Astrocyte of the spinal cord (primary cell): ENCODE measurements around the gene LCE1E.

Experiments used
- DNase-seq: peaks from one replicate; pipeline ENCODE4 v3.0.0; 2011; ENCODE audit warnings: low read depth, low spot score
- H3K4me3 ChIP-seq: 2 replicates; pipeline ENCODE4 v1.5.1; 2011; ENCODE audit warnings: low read depth, mild to moderate bottlenecking, low read length, moderate library complexity
- CTCF ChIP-seq: IDR thresholded peaks from 2 replicates; pipeline ENCODE4 v1.5.1; 2012; ENCODE audit warnings: low read depth, mild to moderate bottlenecking, low read length, inconsistent platforms
- in situ Hi-C: cut with HindIII; loops from 2 replicates; pipeline ENCODE4 v1.10.0; 2017; ENCODE audit warnings: low sequenced_read_pairs

LCE1E gene

GRCh38 chr1:152827173-152827572 lies 41.1 kb downstream of the LCE1E start, which contains the start of gene LCE1A:
LCE1A (plus strand) TSS chr1:152827473; CDS start chr1:152827473, 0 bp downstream.
- in situ Hi-C loops: no loop called here
- no peak within 1 kb of the TSS for H3K4me3 ChIP-seq
- no peak for TF ChIP-seq CTCF
- no peak for DNase-seq

- in situ Hi-C loops: no loop called here
- no peak for TF ChIP-seq CTCF
- no peak for DNase-seq
- H3K4me3 ChIP-seq: no peak overlapping the region
Measured at GRCh38 chr1:152836870-152837269, 50.8 kb downstream of the LCE1E start.
